ENCODE measurements around the gene QPCTL. TPM values are rescaled to one million over a fixed set of nuclear protein-coding genes. Genes with fewer than 3 reads are reported as not detected.

Gene QPCTL
- total RNA-seq, 1 experiment from 2014 or later: 13.7 TPM

GRCh38 chr19:45664575-45664974 lies 27.9 kb upstream of the QPCTL start:
- no peak overlapping the region for H2AFZ ChIP-seq (ENCODE audit: low read length)
- no peak overlapping the region for H3K23ac ChIP-seq (ENCODE audit: insufficient read length, low read depth, low read length)
- no peak overlapping the region for H2BK15ac ChIP-seq (ENCODE audit: low read depth, low read length)
- H2BK20ac ChIP-seq (ENCODE audit: low read depth, low read length, poor library complexity, severe bottlenecking): no peak overlapping the region
- Mint-ChIP-seq H3K27ac (no peak overlapping the region), H3K36me3 (ENCODE audit: insufficient read depth in 1 of 3, low read depth in 3 of 3) (no peaks in the 10 kb centered on the region), H3K9me3 (peaks cover 0 to 3% of the 10 kb centered on the region in 2 experiments; a peak in 1 of 5 replicates), H3K4me3 (no peak overlapping the region), H3K27me3 (ENCODE audit: low read depth) (peaks cover 38% of the 10 kb centered on the region), H3K4me1 (peaks cover 14 to 20% of the 10 kb centered on the region in 2 experiments)
- no peaks in the 10 kb centered on the region for H3K9me3 ChIP-seq (ENCODE audit: control insufficient read depth, low read depth, low read length)
- peaks cover 2% of the 10 kb centered on the region; the same call in 1 of the 2 replicates for H3K4me1 ChIP-seq (ENCODE audit: insufficient read depth, low read length)
- peaks cover 13% of the 10 kb centered on the region for H3K23me2 ChIP-seq (ENCODE audit: insufficient read length, low read depth, low read length, poor library complexity, severe bottlenecking)
- no peak overlapping the region for H3T11ph ChIP-seq (ENCODE audit: low read length)
- no peaks in the 10 kb centered on the region for H4K20me1 ChIP-seq (ENCODE audit: control insufficient read depth, insufficient read depth, insufficient read length)
- H4K8ac ChIP-seq (replicated peaks; ENCODE audit: insufficient read length, low read depth, low read length): no peak overlapping the region
- no peak overlapping the region for H3K9ac ChIP-seq (ENCODE audit: extremely low read depth, insufficient read length, low read length)
- no peak overlapping the region for H3K56ac ChIP-seq (ENCODE audit: insufficient read length, low read depth, low read length)
- no peak overlapping the region for H2BK12ac ChIP-seq (ENCODE audit: insufficient read length, low read depth, low read length)
- TF ChIP-seq CTCF (conservative IDR thresholded peaks at IDR 0.05): no peak
- no CpG with 5 or more reads among the region's 7 CpGs for WGBS (ENCODE audit: extremely low coverage, insufficient read length, low lambda C conversion rate)
- no peak for DNase-seq
- no peaks in the 10 kb centered on the region for H3K79me1 ChIP-seq (ENCODE audit: insufficient read depth, low read depth, low read length, poor library complexity, severe bottlenecking)
- H4K91ac ChIP-seq (ENCODE audit: insufficient read length, low read depth, low read length): no peak overlapping the region
- H2BK5ac ChIP-seq (ENCODE audit: insufficient read length, low read length): no peak overlapping the region
- H3K4ac ChIP-seq (ENCODE audit: low read depth, low read length): no peak overlapping the region
- H3K18ac ChIP-seq (ENCODE audit: insufficient read length, low read depth, low read length): no peak overlapping the region
- no peak overlapping the region for H2BK120ac ChIP-seq (ENCODE audit: low read depth, low read length, poor library complexity, severe bottlenecking)
- H3K4me2 ChIP-seq (ENCODE audit: insufficient read depth, insufficient read length, low read length): no peak overlapping the region
- H3K27ac ChIP-seq (ENCODE audit: insufficient read length, low read depth, low read length): no peak overlapping the region
- H3K79me2 ChIP-seq (ENCODE audit: insufficient read depth, low read length): no peaks in the 10 kb centered on the region
- H3K27me3 ChIP-seq (ENCODE audit: insufficient read depth, low read length): peaks cover 9% of the 10 kb centered on the region; the same call in 1 of the 2 replicates
- no peak overlapping the region for H2AK5ac ChIP-seq (ENCODE audit: insufficient read length, low read length)
- no peak overlapping the region for H4K5ac ChIP-seq (ENCODE audit: insufficient read length, low read depth, low read length)
- no peak overlapping the region for H3K14ac ChIP-seq (ENCODE audit: insufficient read depth, low read length)
